A549 (cell line): Measurements from ENCODE around the gene PHRF1. TPM values are rescaled to one million over a fixed set of nuclear protein-coding genes. Genes with fewer than 3 reads are reported as not detected.
A peak's percentile ranks its signal among the peaks of the same experiment; 100 is the strongest.

ENCODE experiments used
- ATAC-seq, 2 experiments: fragments of 200-7000 bp in 1 of 2; fragments of >200 bp in 1 of 2; cut with Nextera tagmentation in 1 of 2; cut with Tn5 transposase in 1 of 2; 3 replicates each; pipeline versions ENCODE4 v1.8.0 to v1.9.1; 2018 to 2020; ENCODE audit warnings: mild to moderate bottlenecking in 1 of 2, moderate library complexity in 1 of 2
- CTCF ChIA-PET: fragments of 300-600 bp; sonication (Branson Sonifier 250); formaldehyde crosslinking; extraction: SDS; loops from one replicate; lab custom pipeline; 2021; ENCODE audit warnings: antibody characterized with exemption, inconsistent platforms; lab: Yijun Ruan, JAX
- POLR2A ChIA-PET: fragments of 350-600 bp; formaldehyde crosslinking; extraction: SDS; loops from one replicate; lab custom pipeline; 2021; ENCODE audit warnings: antibody characterized with exemption, inconsistent platforms; lab: Yijun Ruan, JAX
- DNase-seq, 2 experiments: peaks; one replicate each; pipeline versions ENCODE4 v3.0.0 to v3.0.0-alpha.2; 2011 to 2016; ENCODE audit warnings: low read depth in 1 of 2, low spot score in 1 of 2
- FAIRE-seq: peaks from 2 replicates; lab custom pipeline; 2011; peaks lifted over from hg19 to GRCh38; lab: Jason Lieb, UNC
- H3K27ac ChIP-seq, 2 experiments: fragments of >200 bp; sonication (Bioruptor Twin); formaldehyde crosslinking; 3 replicates each; pipeline ENCODE4 v1.5.1; 2016 to 2017
- H3K4me1 ChIP-seq: fragments of >200 bp; sonication (Bioruptor Twin); formaldehyde crosslinking; 3 replicates; pipeline ENCODE4 v1.6.1; 2016
- H3K4me2 ChIP-seq: fragments of >200 bp; sonication (Bioruptor Twin); formaldehyde crosslinking; 3 replicates; pipeline ENCODE4 v1.6.1; 2016
- H3K4me3 ChIP-seq: fragments of >200 bp; sonication (Bioruptor Twin); formaldehyde crosslinking; 3 replicates; pipeline ENCODE4 v1.5.1; 2016
- H3K9me3 ChIP-seq: fragments of >200 bp; sonication (Bioruptor Twin); formaldehyde crosslinking; 3 replicates; pipeline ENCODE4 v1.6.1; 2016
- BHLHE40 ChIP-seq: IDR thresholded peaks from 2 replicates; pipeline ENCODE4 v1.6.1; 2012; ENCODE audit warnings: low read depth, low read length, inconsistent platforms
- CHD2 ChIP-seq: fragments of 150-350 bp; IDR thresholded peaks from 2 replicates; pipeline ENCODE4 v1.6.1; 2014; ENCODE audit warnings: low read length; ENCODE audit not compliant: partially characterized antibody
- E2F6 ChIP-seq: IDR thresholded peaks from 2 replicates; pipeline ENCODE4 v1.6.1; 2012; ENCODE audit warnings: low read depth, borderline replicate concordance
- HOXB13 ChIP-seq: fragments of 250-450 bp; sonication (Bioruptor Pico); IDR thresholded peaks from 2 replicates; pipeline ENCODE4 v1.5.0; 2020; ENCODE audit warnings: low read depth, mild to moderate bottlenecking, moderate library complexity
- JUN ChIP-seq, 2 experiments: fragments of >200 bp; sonication (Bioruptor Twin); formaldehyde crosslinking; IDR thresholded peaks; 2 replicates in 1 of 2; 3 replicates in 1 of 2; pipeline ENCODE4 v1.6.1; 2016 to 2017
- POLR2A ChIP-seq: IDR thresholded peaks from 2 replicates; pipeline ENCODE4 v1.6.1; 2012; ENCODE audit warnings: mild to moderate bottlenecking, low read length
- RCOR1 ChIP-seq: fragments of 150-350 bp; IDR thresholded peaks from 2 replicates; pipeline ENCODE4 v1.6.1; 2014; ENCODE audit warnings: antibody characterized with exemption, low read length, low read depth
- REST ChIP-seq: fragments of 200-600 bp; sonication (generic); IDR thresholded peaks from 2 replicates; pipeline ENCODE4 v1.6.1; 2016; ENCODE audit warnings: antibody characterized with exemption, mild to moderate bottlenecking, moderate library complexity
- SREBF2 ChIP-seq: fragments of 450-650 bp; IDR thresholded peaks from 2 replicates; pipeline ENCODE4 v1.6.1; 2014; ENCODE audit warnings: mild to moderate bottlenecking, moderate library complexity
- ZNF302 ChIP-seq: fragments of 250-450 bp; sonication (Bioruptor Pico); IDR thresholded peaks from 2 replicates; pipeline ENCODE4 v1.9.0; 2021; ENCODE audit warnings: inconsistent platforms, mild to moderate bottlenecking, moderate library complexity
- WGBS: methylation state at CpG from one replicate; pipeline ENCODE4 v1.1.6; 2017; ENCODE audit errors: missing lambda C conversion rate; 5-methylcytosine and 5-hydroxymethylcytosine counted together
- polyA plus RNA-seq, 4 experiments: library from polyadenylated mRNA; depleted of rRNA in 3 of 4; stranded (reverse); fragments of >200 nt; fragmentation: RNase III in 1 of 4; extraction: RNeasy Plus Mini Kit Qiagen cat#74134 plus additional on column Dnase treatment in 1 of 4; gene quantifications; 2 replicates in 3 of 4; 3 replicates in 1 of 4; pipeline ENCODE4 v1.2.3, GENCODE V29; 2011 to 2017
- TF ChIP-seq, protein P1 (sequence below): fragments of 150-350 bp; IDR thresholded peaks from 2 replicates; pipeline ENCODE4 v1.6.1; 2014; ENCODE audit warnings: low read depth, mild to moderate bottlenecking, low read length

The PHRF1 gene
- polyA plus RNA-seq, 2 of the 4 experiments (the other 2 are of a cell fraction): 10.8 to 25.3 TPM

DNA sequence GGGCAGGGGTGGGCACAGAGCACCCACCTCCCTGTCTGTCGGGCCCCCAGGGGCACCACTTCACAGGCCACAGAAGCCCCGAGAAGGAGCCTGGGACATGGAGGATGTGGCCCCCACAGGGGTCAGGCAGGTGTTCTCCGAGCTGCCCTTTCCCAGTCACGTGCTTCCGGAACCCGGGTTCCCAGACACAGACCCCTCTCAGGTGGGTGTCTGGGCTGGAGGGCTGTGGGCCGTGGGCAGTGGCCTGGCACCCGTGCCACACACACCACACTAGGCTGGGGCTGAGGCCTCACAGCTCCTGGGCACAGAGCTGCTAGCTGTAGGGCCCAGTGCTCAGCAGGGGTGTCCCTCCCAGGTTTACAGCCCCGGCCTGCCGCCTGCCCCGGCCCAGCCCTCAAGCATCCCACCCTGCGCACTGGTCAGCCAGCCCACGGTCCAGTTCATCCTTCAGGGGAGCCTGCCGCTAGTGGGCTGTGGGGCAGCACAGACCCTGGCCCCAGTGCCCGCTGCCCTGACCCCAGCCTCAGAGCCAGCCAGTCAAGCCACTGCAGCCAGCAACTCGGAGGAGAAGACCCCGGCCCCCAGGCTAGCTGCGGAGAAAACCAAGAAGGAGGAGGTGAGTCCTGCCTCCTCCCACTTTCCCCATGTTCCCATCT is 34.0 kb downstream of the PHRF1 start (continued):
- TF ChIP-seq REST (no peak), RCOR1 (no peak)
- TF ChIP-seq, protein P1, sequence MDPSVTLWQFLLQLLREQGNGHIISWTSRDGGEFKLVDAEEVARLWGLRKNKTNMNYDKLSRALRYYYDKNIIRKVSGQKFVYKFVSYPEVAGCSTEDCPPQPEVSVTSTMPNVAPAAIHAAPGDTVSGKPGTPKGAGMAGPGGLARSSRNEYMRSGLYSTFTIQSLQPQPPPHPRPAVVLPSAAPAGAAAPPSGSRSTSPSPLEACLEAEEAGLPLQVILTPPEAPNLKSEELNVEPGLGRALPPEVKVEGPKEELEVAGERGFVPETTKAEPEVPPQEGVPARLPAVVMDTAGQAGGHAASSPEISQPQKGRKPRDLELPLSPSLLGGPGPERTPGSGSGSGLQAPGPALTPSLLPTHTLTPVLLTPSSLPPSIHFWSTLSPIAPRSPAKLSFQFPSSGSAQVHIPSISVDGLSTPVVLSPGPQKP: no peak

GRCh38 chr11:611001-611996 is 35.0 kb downstream of the PHRF1 start:
- DNase-seq (no peak), FAIRE-seq (no peak), ATAC-seq (no peak)
- ChIA-PET CTCF (interaction anchor here (1.0 to 2.7 kb wide), 4 partner anchors 8 to 154 kb away, joined by 3 to 8 read pairs (median 3); no protein-coding TSS in a partner anchor), POLR2A (no interaction called here)
- WGBS: 89% methylated on average over 38 of the region's 49 CpGs
- Histone ChIP-seq H3K4me3 (no peak overlapping the region), H3K9me3 (no peaks in the 10 kb centered on the region), H3K27ac (no peak overlapping the region), H3K4me2 (no peak overlapping the region), H3K4me1 (peaks cover 15% of the 10 kb centered on the region; the same call in 2 of the 3 replicates)
- peak in 1 of 2 experiments; percentile 8; a peak in 1 of 5 replicates for TF ChIP-seq JUN (IDR thresholded peaks at IDR 0.05)
- TF ChIP-seq CHD2: no peak

- ChIA-PET CTCF (interaction anchor here (0.6 to 2.7 kb wide), 6 partner anchors 11 to 110 kb away, joined by 3 to 8 read pairs (median 3); no protein-coding TSS in a partner anchor), POLR2A (interaction anchor here (1.0 kb wide), 1 partner anchor 36 kb away, joined by 4 read pairs; the partner anchor contains the start of gene PHRF1)
- ATAC-seq: 0 out of 6 replicates have a peak, but pooled peaks of 1 of the 2 experiments have one; percentile 17
- Histone ChIP-seq H3K9me3 (no peaks in the 10 kb centered on the region), H3K27ac (no peak overlapping the region), H3K4me1 (peaks cover 13% of the 10 kb centered on the region; the same call in 2 of the 3 replicates), H3K4me3 (no peak overlapping the region), H3K4me2 (no peak overlapping the region)
- WGBS: 80% methylated on average over 18 of the region's 27 CpGs
- no peak for FAIRE-seq
- no peak for TF ChIP-seq ZNF302
- no peak for TF ChIP-seq SREBF2
- TF ChIP-seq CHD2: no peak
- TF ChIP-seq POLR2A: no peak
- TF ChIP-seq HOXB13: no peak
- no peak for TF ChIP-seq E2F6
- TF ChIP-seq BHLHE40: no peak
- peak; percentile 35 to 57 for DNase-seq
These were observed 36.1 kb downstream of the PHRF1 start for GRCh38 chr11:612201-612960.
